H9 (cell line): Measurements from ENCODE around the gene HUNK. TPM values are rescaled to one million over a fixed set of nuclear protein-coding genes. Genes with fewer than 3 reads are reported as not detected.
"Not testable (repeated sequence)": the region's sequence is repeated elsewhere in the genome, so short reads cannot be mapped to it uniquely, and the experiment has no call there.

ENCODE experiments used
- DNase-seq: peaks from one replicate; pipeline ENCODE4 v3.0.0-alpha.2; 2017
- H2AFZ ChIP-seq: one replicate; pipeline ENCODE4 v1.6.1; 2013; ENCODE audit warnings: mild to moderate bottlenecking, low read length, control low read depth, moderate library complexity
- H2AK5ac ChIP-seq: 2 replicates; pipeline ENCODE4 v1.6.1; 2013; ENCODE audit warnings: low read length, control low read depth, mixed read lengths; ENCODE audit not compliant: insufficient read length
- H2BK120ac ChIP-seq: one replicate; pipeline ENCODE4 v1.6.1; 2013; ENCODE audit warnings: low read depth, mild to moderate bottlenecking, low read length, control low read depth, inconsistent platforms; ENCODE audit not compliant: poor library complexity, severe bottlenecking
- H2BK12ac ChIP-seq: 2 replicates; pipeline ENCODE4 v1.6.1; 2013; ENCODE audit warnings: low read length, control low read depth, mixed read lengths, low read depth; ENCODE audit not compliant: insufficient read length
- H2BK15ac ChIP-seq: 2 replicates; pipeline ENCODE4 v1.6.1; 2013; ENCODE audit warnings: low read depth, low read length, control low read depth
- H2BK20ac ChIP-seq: one replicate; pipeline ENCODE4 v1.6.1; 2013; ENCODE audit warnings: low read depth, mild to moderate bottlenecking, low read length, control low read depth, inconsistent platforms; ENCODE audit not compliant: poor library complexity, severe bottlenecking
- H2BK5ac ChIP-seq: 2 replicates; pipeline ENCODE4 v1.6.1; 2013; ENCODE audit warnings: low read length, control low read depth, mixed read lengths; ENCODE audit not compliant: insufficient read length
- H3K14ac ChIP-seq: 2 replicates; pipeline ENCODE4 v1.6.1; 2013; ENCODE audit warnings: low read length, control low read depth; ENCODE audit not compliant: insufficient read depth
- H3K18ac ChIP-seq: 2 replicates; pipeline ENCODE4 v1.6.1; 2013; ENCODE audit warnings: low read depth, mild to moderate bottlenecking, mixed read lengths, low read length, control low read depth; ENCODE audit not compliant: insufficient read length
- H3K23ac ChIP-seq: 2 replicates; pipeline ENCODE4 v1.6.1; 2013; ENCODE audit warnings: low read length, control low read depth, mixed read lengths, low read depth; ENCODE audit not compliant: insufficient read length
- H3K23me2 ChIP-seq: 2 replicates; pipeline ENCODE4 v1.6.1; 2013; ENCODE audit warnings: low read depth, mild to moderate bottlenecking, mixed read lengths, low read length, control low read depth; ENCODE audit not compliant: insufficient read length, poor library complexity, severe bottlenecking
- H3K27ac ChIP-seq: 2 replicates; pipeline ENCODE4 v1.5.1; 2013; ENCODE audit warnings: low read length, control low read depth, mixed read lengths, low read depth; ENCODE audit not compliant: insufficient read length
- H3K27me3 ChIP-seq: 2 replicates; pipeline ENCODE4 v1.6.1; 2013; ENCODE audit warnings: low read length, control low read depth, inconsistent platforms; ENCODE audit not compliant: insufficient read depth
- H3K4ac ChIP-seq: 2 replicates; pipeline ENCODE4 v1.6.1; 2013; ENCODE audit warnings: low read depth, mild to moderate bottlenecking, control low read depth, inconsistent platforms, low read length, moderate library complexity
- H3K4me1 ChIP-seq: 2 replicates; pipeline ENCODE4 v1.6.1; 2013; ENCODE audit warnings: low read length, control low read depth, inconsistent platforms; ENCODE audit not compliant: insufficient read depth
- H3K4me2 ChIP-seq: 2 replicates; pipeline ENCODE4 v1.6.1; 2013; ENCODE audit warnings: low read length, control low read depth, mixed read lengths; ENCODE audit not compliant: insufficient read length, insufficient read depth
- H3K56ac ChIP-seq: 2 replicates; pipeline ENCODE4 v1.6.1; 2013; ENCODE audit warnings: low read depth, mild to moderate bottlenecking, mixed read lengths, low read length, control low read depth; ENCODE audit not compliant: insufficient read length
- H3K79me1 ChIP-seq: 2 replicates; pipeline ENCODE4 v1.6.1; 2013; ENCODE audit warnings: low read depth, mild to moderate bottlenecking, moderate library complexity, low read length, control low read depth, inconsistent platforms; ENCODE audit not compliant: insufficient read depth, poor library complexity, severe bottlenecking
- H3K79me2 ChIP-seq: 2 replicates; pipeline ENCODE4 v1.6.1; 2013; ENCODE audit warnings: low read length, control low read depth, inconsistent platforms; ENCODE audit not compliant: insufficient read depth
- H3K9ac ChIP-seq: 2 replicates; pipeline ENCODE4 v1.6.1; 2013; ENCODE audit warnings: low read length, control low read depth, mixed read lengths; ENCODE audit not compliant: insufficient read length; ENCODE audit errors: extremely low read depth
- H3K9me3 ChIP-seq: one replicate; pipeline ENCODE4 v1.6.1; 2013; ENCODE audit warnings: low read depth, low read length, inconsistent platforms; ENCODE audit not compliant: control insufficient read depth
- H3T11ph ChIP-seq: one replicate; pipeline ENCODE4 v1.6.1; 2013; ENCODE audit warnings: mild to moderate bottlenecking, low read length, control low read depth, inconsistent platforms
- H4K20me1 ChIP-seq: one replicate; pipeline ENCODE4 v1.6.1; 2013; ENCODE audit not compliant: control insufficient read depth, insufficient read length, insufficient read depth
- H4K5ac ChIP-seq: 2 replicates; pipeline ENCODE4 v1.6.1; 2013; ENCODE audit warnings: low read depth, mild to moderate bottlenecking, mixed read lengths, low read length, control low read depth; ENCODE audit not compliant: insufficient read length
- H4K8ac ChIP-seq: replicated peaks from 2 replicates; pipeline ENCODE4 v1.6.1; 2013; ENCODE audit warnings: low read length, control low read depth, mixed read lengths, low read depth; ENCODE audit not compliant: insufficient read length
- H4K91ac ChIP-seq: 2 replicates; pipeline ENCODE4 v1.6.1; 2013; ENCODE audit warnings: low read depth, mild to moderate bottlenecking, moderate library complexity, mixed read lengths, low read length, control low read depth; ENCODE audit not compliant: insufficient read length
- H3K27ac Mint-ChIP-seq, 3 experiments: 2 replicates in 2 of 3; 3 replicates in 1 of 3; pipeline ENCODE4 v1.8.0; 2020 to 2021; ENCODE audit warnings: mixed read lengths in 3 of 3, mild to moderate bottlenecking in 1 of 3, moderate library complexity in 1 of 3
- H3K27me3 Mint-ChIP-seq: 2 replicates; pipeline ENCODE4 v1.8.0; 2021; ENCODE audit warnings: low read depth, mild to moderate bottlenecking, moderate library complexity, mixed read lengths
- H3K36me3 Mint-ChIP-seq, 3 experiments: 2 replicates in 2 of 3; 3 replicates in 1 of 3; pipeline ENCODE4 v1.8.0; 2020 to 2021; ENCODE audit warnings: low read depth in 3 of 3, mixed read lengths in 3 of 3; ENCODE audit not compliant: insufficient read depth in 1 of 3
- H3K4me1 Mint-ChIP-seq, 2 experiments: 2 replicates each; pipeline ENCODE4 v1.8.0; 2020; ENCODE audit warnings: mixed read lengths in 2 of 2
- H3K4me3 Mint-ChIP-seq, 2 experiments: 2 replicates in 1 of 2; 3 replicates in 1 of 2; pipeline ENCODE4 v1.8.0; 2020 to 2021; ENCODE audit warnings: mild to moderate bottlenecking in 2 of 2, mixed read lengths in 2 of 2, moderate library complexity in 1 of 2
- H3K9me3 Mint-ChIP-seq, 2 experiments: 2 replicates in 1 of 2; 3 replicates in 1 of 2; pipeline ENCODE4 v1.8.0; 2020; ENCODE audit warnings: mild to moderate bottlenecking in 2 of 2, mixed read lengths in 2 of 2, moderate library complexity in 1 of 2
- WGBS: extraction: QIAGEN DNeasy Blood & Tissue Kit; methylation state at CpG from one replicate; pipeline ENCODE4 v1.1.7; 2013; ENCODE audit warnings: missing lambda C conversion rate, low lambda C conversion rate, mixed read lengths; ENCODE audit not compliant: insufficient read length; ENCODE audit errors: extremely low coverage; 5-methylcytosine and 5-hydroxymethylcytosine counted together
- total RNA-seq: library from RNA; stranded (reverse); gene quantifications from 2 replicates; pipeline ENCODE4 v1.2.1, GENCODE V29; 2021
- TF ChIP-seq, protein P1 (sequence below): fragments of 200-600 bp; sonication (generic); conservative IDR thresholded peaks from 3 replicates; pipeline ENCODE4 v1.8.0; 2021; ENCODE audit warnings: antibody characterized with exemption, mild to moderate bottlenecking

HUNK gene
- total RNA-seq, 1 experiment from 2014 or later = 5.8 TPM

DNA sequence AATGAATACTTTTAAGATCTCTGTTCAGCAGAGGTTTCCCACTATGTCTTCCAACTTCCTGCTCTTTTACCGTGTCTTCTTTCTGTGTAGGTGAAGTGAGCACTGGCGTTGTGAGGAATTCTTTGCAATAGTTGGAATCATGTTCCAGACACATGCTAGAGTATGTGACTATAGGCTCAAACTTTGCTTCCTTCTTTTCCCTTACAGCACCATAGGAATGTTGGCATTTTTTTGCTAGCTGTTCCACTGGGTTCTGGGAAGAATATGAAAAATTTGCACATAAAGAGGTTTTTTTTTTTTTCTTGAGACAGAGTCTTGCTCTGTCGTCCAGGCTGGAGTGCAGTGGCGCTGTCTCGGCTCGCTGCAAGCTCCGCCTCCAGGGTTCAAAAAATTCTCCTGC is 15.7 kb upstream of the HUNK start:
- Histone ChIP-seq H3K18ac (no peak overlapping the region), H3K9me3 (no peaks in the 10 kb centered on the region), H2BK12ac (no peak overlapping the region), H4K5ac (no peak overlapping the region), H3K14ac (no peak overlapping the region), H2AFZ (no peak overlapping the region), H3T11ph (no peak overlapping the region), H3K4me1 (no peaks in the 10 kb centered on the region), H3K4me2 (no peak overlapping the region), H3K4ac (no peak overlapping the region), H3K27ac (no peak overlapping the region), H3K27me3 (no peaks in the 10 kb centered on the region; the same call in 1 of the 2 replicates), H2AK5ac (no peak overlapping the region), H3K79me1 (no peaks in the 10 kb centered on the region), H2BK5ac (no peak overlapping the region), H3K23me2 (no peaks in the 10 kb centered on the region), H4K91ac (no peak overlapping the region), H3K9ac (no peak overlapping the region), H3K79me2 (no peaks in the 10 kb centered on the region), H3K56ac (no peak overlapping the region), H2BK15ac (no peak overlapping the region), H2BK120ac (no peak overlapping the region), H2BK20ac (no peak overlapping the region), H3K23ac (no peak overlapping the region), H4K20me1 (no peaks in the 10 kb centered on the region), H4K8ac (no peak overlapping the region)
- no peaks in the 10 kb centered on the region for H3K4me1 Mint-ChIP-seq
- DNase-seq = no peak
- no peaks in the 10 kb centered on the region for H3K9me3 Mint-ChIP-seq
- TF ChIP-seq, protein P1, sequence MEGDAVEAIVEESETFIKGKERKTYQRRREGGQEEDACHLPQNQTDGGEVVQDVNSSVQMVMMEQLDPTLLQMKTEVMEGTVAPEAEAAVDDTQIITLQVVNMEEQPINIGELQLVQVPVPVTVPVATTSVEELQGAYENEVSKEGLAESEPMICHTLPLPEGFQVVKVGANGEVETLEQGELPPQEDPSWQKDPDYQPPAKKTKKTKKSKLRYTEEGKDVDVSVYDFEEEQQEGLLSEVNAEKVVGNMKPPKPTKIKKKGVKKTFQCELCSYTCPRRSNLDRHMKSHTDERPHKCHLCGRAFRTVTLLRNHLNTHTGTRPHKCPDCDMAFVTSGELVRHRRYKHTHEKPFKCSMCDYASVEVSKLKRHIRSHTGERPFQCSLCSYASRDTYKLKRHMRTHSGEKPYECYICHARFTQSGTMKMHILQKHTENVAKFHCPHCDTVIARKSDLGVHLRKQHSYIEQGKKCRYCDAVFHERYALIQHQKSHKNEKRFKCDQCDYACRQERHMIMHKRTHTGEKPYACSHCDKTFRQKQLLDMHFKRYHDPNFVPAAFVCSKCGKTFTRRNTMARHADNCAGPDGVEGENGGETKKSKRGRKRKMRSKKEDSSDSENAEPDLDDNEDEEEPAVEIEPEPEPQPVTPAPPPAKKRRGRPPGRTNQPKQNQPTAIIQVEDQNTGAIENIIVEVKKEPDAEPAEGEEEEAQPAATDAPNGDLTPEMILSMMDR = no peak
- no peaks in the 10 kb centered on the region for H3K27me3 Mint-ChIP-seq
- no peak overlapping the region for H3K27ac Mint-ChIP-seq
- no peak overlapping the region for H3K4me3 Mint-ChIP-seq
- no peaks in the 10 kb centered on the region for H3K36me3 Mint-ChIP-seq
- WGBS = no CpG with 5 or more reads among the region's 7 CpGs

DNA sequence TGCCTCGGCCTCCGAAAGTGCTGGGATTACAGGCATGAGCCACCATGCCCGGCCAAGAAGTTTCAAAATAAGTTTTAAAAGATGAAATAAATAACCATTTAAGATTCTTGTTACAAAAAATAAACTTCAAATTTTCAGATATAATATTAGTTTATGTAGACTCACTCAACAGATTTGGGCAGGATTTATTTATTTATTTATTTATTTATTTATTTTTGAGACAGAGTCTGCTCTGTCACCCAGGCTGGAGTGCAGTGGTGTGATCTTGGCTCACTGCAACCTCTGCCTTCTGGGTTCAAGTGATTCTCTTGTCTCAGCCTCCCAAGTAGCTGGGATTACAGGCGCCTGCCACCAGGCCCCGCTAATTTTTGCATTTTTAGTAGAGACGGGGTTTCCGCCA is 15.2 kb upstream of the HUNK start:
- no CpG with 5 or more reads among the region's 7 CpGs for WGBS
- not testable (repeated sequence) for H2AFZ ChIP-seq, H3K23me2 ChIP-seq, H4K8ac ChIP-seq, H3K4me1 ChIP-seq, H2BK15ac ChIP-seq, H2BK5ac ChIP-seq, H3K9me3 Mint-ChIP-seq, H3K27ac Mint-ChIP-seq, H2BK120ac ChIP-seq, H3K9me3 ChIP-seq, H2BK20ac ChIP-seq, H4K5ac ChIP-seq, H3K4me1 Mint-ChIP-seq, H3K4me3 Mint-ChIP-seq, H3K79me2 ChIP-seq, H3K23ac ChIP-seq, H3K27me3 Mint-ChIP-seq, H2BK12ac ChIP-seq, H4K20me1 ChIP-seq, H3K18ac ChIP-seq, H3K27ac ChIP-seq, DNase-seq, H4K91ac ChIP-seq, H3K27me3 ChIP-seq, H3K9ac ChIP-seq, H3K36me3 Mint-ChIP-seq, H2AK5ac ChIP-seq, H3T11ph ChIP-seq, H3K4me2 ChIP-seq, H3K4ac ChIP-seq, H3K79me1 ChIP-seq, H3K14ac ChIP-seq, H3K56ac ChIP-seq
